IPS-NIHi7 (cell line): ENCODE data around the gene SPTBN5.

Experiments used
- DNase-seq: peaks from one replicate; pipeline ENCODE4 v3.0.0; 2012; ENCODE audit warnings: mixed read lengths; ENCODE audit errors: extremely low spot score

The SPTBN5 gene

GRCh38 chr15:41866263-41866703, 27.6 kb downstream of the SPTBN5 start:
- peak; percentile 56 for DNase-seq

- no peak for DNase-seq
Measured at GRCh38 chr15:41865490-41866055, 28.3 kb downstream of the SPTBN5 start.

- DNase-seq = peak; percentile 60
Measured at GRCh38 chr15:41862515-41863116, 31.2 kb downstream of the SPTBN5 start.

GRCh38 chr15:41861736-41862356, 32.0 kb downstream of the SPTBN5 start:
- no peak for DNase-seq

GRCh38 chr15:41860049-41860828, 33.6 kb downstream of the SPTBN5 start:
- DNase-seq = no peak

GRCh38 chr15:41858756-41859155, 35.1 kb downstream of the SPTBN5 start:
- no peak for DNase-seq

GRCh38 chr15:41857316-41857715, 36.5 kb downstream of the SPTBN5 start:
- no peak for DNase-seq

GRCh38 chr15:41856716-41857115, 37.1 kb downstream of the SPTBN5 start:
- no peak for DNase-seq

GRCh38 chr15:41856262-41856661, 37.6 kb downstream of the SPTBN5 start:
- DNase-seq = no peak

GRCh38 chr15:41855261-41855961, 38.4 kb downstream of the SPTBN5 start:
- peak; percentile 49 for DNase-seq

GRCh38 chr15:41854443-41854842, 39.4 kb downstream of the SPTBN5 start:
- DNase-seq = no peak

GRCh38 chr15:41853831-41854230, 40.0 kb downstream of the SPTBN5 start:
- no peak for DNase-seq

GRCh38 chr15:41852736-41853590, 40.9 kb downstream of the SPTBN5 start:
- no peak for DNase-seq

- no peak for DNase-seq
Measured at GRCh38 chr15:41851755-41852370, 42.0 kb downstream of the SPTBN5 start.

GRCh38 chr15:41851167-41851523, 42.7 kb downstream of the SPTBN5 start:
- no peak for DNase-seq

- DNase-seq = no peak
Measured at GRCh38 chr15:41850482-41851166, 43.2 kb downstream of the SPTBN5 start.

- no peak for DNase-seq
Measured at GRCh38 chr15:41849861-41850260, 44.0 kb downstream of the SPTBN5 start.

- no peak for DNase-seq
Measured at GRCh38 chr15:41849204-41849603, 44.6 kb downstream of the SPTBN5 start.

- DNase-seq = no peak
Measured at GRCh38 chr15:41848631-41849030, 45.2 kb downstream of the SPTBN5 start.

GRCh38 chr15:41847981-41848380, 45.9 kb downstream of the SPTBN5 start:
- DNase-seq = no peak
